ENCODE results near the gene PDZRN4. TPM values are rescaled to one million over a fixed set of nuclear protein-coding genes. Genes with fewer than 3 reads are reported as not detected.
"Not testable (repeated sequence)": the region's sequence is repeated elsewhere in the genome, so short reads cannot be mapped to it uniquely, and the experiment has no call there.

The PDZRN4 gene
- 10 to 100 TPM; 26.8 to 32.9 TPM for total RNA-seq
- long read RNA-seq, donor 1, partial matches to known transcripts = 3 of 22 reads
- long read RNA-seq, donor 1, other reads (novel, unspliced or antisense) = 19 of 22 reads
- long read RNA-seq, donor 2, partial matches to known transcripts = 9 of 21 reads
- long read RNA-seq, donor 2, other reads (novel, unspliced or antisense) = 12 of 21 reads

GRCh38 chr12:41188058-41188840 is at the start of gene PDZRN4:
TSS of gene PDZRN4 (plus strand) at chr12:41188320.
- intact Hi-C loops (cut with DNase I) = loop anchor here in 1 of 2 donors (10.0 kb wide), 1 partner anchor 173 kb away; no protein-coding TSS in a partner anchor
- DNase-seq (ENCODE audit: low spot score) = no peak

GRCh38 chr12:41140117-41140516 is 48.0 kb upstream of the PDZRN4 start:
- intact Hi-C loops (cut with DNase I) = no loop called here

GRCh38 chr12:41141104-41141503 is 47.0 kb upstream of the PDZRN4 start:
- intact Hi-C loops (cut with DNase I) = no loop called here

More at GRCh38 chr12:41140117-41140516, 48.0 kb upstream of the PDZRN4 start:
- DNase-seq (ENCODE audit: low spot score) = no peak

GRCh38 chr12:41142376-41142775 is 45.7 kb upstream of the PDZRN4 start:
- intact Hi-C loops (cut with DNase I) = no loop called here
- DNase-seq (ENCODE audit: low spot score) = no peak

More at GRCh38 chr12:41141104-41141503, 47.0 kb upstream of the PDZRN4 start:
- no peak for DNase-seq (ENCODE audit: low spot score)

GRCh38 chr12:41151793-41152192 is 36.3 kb upstream of the PDZRN4 start:
- no peak for DNase-seq (ENCODE audit: low spot score)

GRCh38 chr12:41162461-41162860 is 25.7 kb upstream of the PDZRN4 start:
- intact Hi-C loops (cut with DNase I) = no loop called here

More at GRCh38 chr12:41151793-41152192, 36.3 kb upstream of the PDZRN4 start:
- intact Hi-C loops (cut with DNase I) = no loop called here

GRCh38 chr12:41167701-41168100 is 20.4 kb upstream of the PDZRN4 start:
- intact Hi-C loops (cut with DNase I) = no loop called here
- DNase-seq (ENCODE audit: low spot score) = no peak

More at GRCh38 chr12:41162461-41162860, 25.7 kb upstream of the PDZRN4 start:
- DNase-seq (ENCODE audit: low spot score) = no peak

- no peak for DNase-seq (ENCODE audit: low spot score)
- intact Hi-C loops (cut with DNase I) = no loop called here
Measured at GRCh38 chr12:41174602-41175001, 13.5 kb upstream of the PDZRN4 start.

- intact Hi-C loops (cut with DNase I); DNase-seq (ENCODE audit: low spot score): not testable (repeated sequence)
Measured at GRCh38 chr12:41179507-41179906, 8.6 kb upstream of the PDZRN4 start.

- intact Hi-C loops (cut with DNase I) = loop anchor here in 1 of 2 donors (10.0 kb wide), 1 partner anchor 170 kb away; no protein-coding TSS in a partner anchor
- DNase-seq (ENCODE audit: low spot score) = no peak
Measured at GRCh38 chr12:41184864-41185263, 3.3 kb upstream of the PDZRN4 start.

GRCh38 chr12:41186026-41186425 is 2.1 kb upstream of the PDZRN4 start:
- DNase-seq (ENCODE audit: low spot score) = no peak
- intact Hi-C loops (cut with DNase I) = loop anchor here in 1 of 2 donors (10.0 kb wide), 1 partner anchor 171 kb away; no protein-coding TSS in a partner anchor

GRCh38 chr12:41188841-41189394 is 798 bp downstream of the PDZRN4 start:
- DNase-seq (ENCODE audit: low spot score) = no peak
- intact Hi-C loops (cut with DNase I) = loop anchor here in 1 of 2 donors (10.0 kb wide), 1 partner anchor 174 kb away; no protein-coding TSS in a partner anchor

- intact Hi-C loops (cut with DNase I) = loop anchor here in 1 of 2 donors (10.0 kb wide), 1 partner anchor 175 kb away; no protein-coding TSS in a partner anchor
- no peak for DNase-seq (ENCODE audit: low spot score)
Measured at GRCh38 chr12:41189395-41190251, 1.5 kb downstream of the PDZRN4 start.

- intact Hi-C loops (cut with DNase I) = no loop called here
- DNase-seq (ENCODE audit: low spot score) = no peak
Measured at GRCh38 chr12:41190338-41190737, 2.2 kb downstream of the PDZRN4 start.

GRCh38 chr12:41191549-41191948 is 3.4 kb downstream of the PDZRN4 start:
- DNase-seq (ENCODE audit: low spot score); intact Hi-C loops (cut with DNase I): not testable (repeated sequence)

GRCh38 chr12:41193311-41193710 is 5.2 kb downstream of the PDZRN4 start:
- intact Hi-C loops (cut with DNase I) = no loop called here
- no peak for DNase-seq (ENCODE audit: low spot score)

GRCh38 chr12:41202051-41202450 is 13.9 kb downstream of the PDZRN4 start:
- intact Hi-C loops (cut with DNase I) = no loop called here
- DNase-seq (ENCODE audit: low spot score) = no peak

- intact Hi-C loops (cut with DNase I) = no loop called here
- no peak for DNase-seq (ENCODE audit: low spot score)
Measured at GRCh38 chr12:41205070-41205709, 17.1 kb downstream of the PDZRN4 start.

- intact Hi-C loops (cut with DNase I) = no loop called here
- no peak for DNase-seq (ENCODE audit: low spot score)
Measured at GRCh38 chr12:41206298-41206697, 18.2 kb downstream of the PDZRN4 start.

Data from posterior vena cava (tissue), 2 donors.